GM21825 (cell line): ENCODE measurements around the gene CGNL1.

ENCODE experiments used
- ATAC-seq: cut with Tn5 transposase; IDR thresholded peaks from one replicate; pipeline ENCODE4 v1.9.1; 2021; ENCODE audit warnings: mild to moderate bottlenecking, moderate library complexity; ENCODE audit not compliant: unreplicated experiment

CGNL1 gene

GRCh38 chr15:57544848-57545480 lies 168.7 kb downstream of the CGNL1 start:
- ATAC-seq, result no peak

- ATAC-seq, result no peak
These were observed 169.7 kb downstream of the CGNL1 start for GRCh38 chr15:57545995-57546394.

- no peak for ATAC-seq
These were observed 171.0 kb downstream of the CGNL1 start for GRCh38 chr15:57547243-57547755.

- ATAC-seq, result no peak
These were observed 172.0 kb downstream of the CGNL1 start for GRCh38 chr15:57548351-57548750.

- no peak for ATAC-seq
These were observed 172.5 kb downstream of the CGNL1 start for GRCh38 chr15:57548835-57549234.

GRCh38 chr15:57549935-57550334 lies 173.6 kb downstream of the CGNL1 start:
- no peak for ATAC-seq

GRCh38 chr15:57550640-57551039 lies 174.3 kb downstream of the CGNL1 start:
- no peak for ATAC-seq

- no peak for ATAC-seq
These were observed 175.7 kb downstream of the CGNL1 start for GRCh38 chr15:57551715-57552677.

GRCh38 chr15:57552678-57553334 lies 176.5 kb downstream of the CGNL1 start:
- no peak for ATAC-seq

GRCh38 chr15:57553526-57553925 lies 177.2 kb downstream of the CGNL1 start:
- no peak for ATAC-seq

- no peak for ATAC-seq
These were observed 177.9 kb downstream of the CGNL1 start for GRCh38 chr15:57554063-57554811.

- ATAC-seq, result no peak
These were observed 178.5 kb downstream of the CGNL1 start for GRCh38 chr15:57554812-57555179.

- ATAC-seq, result no peak
These were observed 179.0 kb downstream of the CGNL1 start for GRCh38 chr15:57555270-57555669.

- no peak for ATAC-seq
These were observed 179.7 kb downstream of the CGNL1 start for GRCh38 chr15:57556040-57556439.

- no peak for ATAC-seq
These were observed 181.0 kb downstream of the CGNL1 start for GRCh38 chr15:57557267-57557666.

- no peak for ATAC-seq
These were observed 181.5 kb downstream of the CGNL1 start for GRCh38 chr15:57557810-57558209.

- no peak for ATAC-seq
These were observed 183.6 kb downstream of the CGNL1 start for GRCh38 chr15:57559875-57560274.

- ATAC-seq, result peak; percentile 74
These were observed 184.9 kb downstream of the CGNL1 start for GRCh38 chr15:57561041-57561711.

- no peak for ATAC-seq
These were observed 186.0 kb downstream of the CGNL1 start for GRCh38 chr15:57562196-57562769.

- no peak for ATAC-seq
These were observed 187.1 kb downstream of the CGNL1 start for GRCh38 chr15:57563416-57563815.
